ENCODE measurements around the gene CCDC142. TPM values are rescaled to one million over a fixed set of nuclear protein-coding genes. Genes with fewer than 3 reads are reported as not detected.

CCDC142 gene
- total RNA-seq, 1 experiment from 2014 or later: 24.2 TPM

- DNase-seq (ENCODE audit: low read depth, low spot score): no peak
- ChIA-PET CTCF (interaction anchor here (0.6 kb wide), 1 partner anchor 48 kb away, joined by 3 read pairs; no protein-coding TSS in a partner anchor), POLR2A (no interaction called here)
- Histone ChIP-seq H3K36me3 (ENCODE audit: control insufficient read depth, insufficient read depth, low read length) (no peaks in the 10 kb centered on the region), H3K27ac (ENCODE audit: low read length) (peak within 1 kb of the TSS; percentile 81), H3K4me3 (ENCODE audit: low read depth in 2 of 2, low read length in 2 of 2) (peak within 1 kb of the TSS; percentile 43 to 65), H3K27me3 (ENCODE audit: control insufficient read depth, insufficient read depth, low read length) (no peaks in the 10 kb centered on the region), H3K9me3 (ENCODE audit: control insufficient read depth, insufficient read depth, low read depth, low read length) (no peaks in the 10 kb centered on the region), H3K4me1 (ENCODE audit: control insufficient read depth, insufficient read depth, low read length) (peaks cover 39% of the 10 kb centered on the region)
- in situ Hi-C loops (cut with HindIII; ENCODE audit: low pct_unique_long_range_greater_than_20kb, low sequenced_read_pairs): no loop called here
- no TSS peak for BruUV-seq (replicated peaks)
- no peak for TF ChIP-seq SIN3A (IDR thresholded peaks at IDR 0.05; ENCODE audit: borderline replicate concordance, insufficient read depth, low read depth, low read length)
- intact Hi-C loops (cut with micrococcal nuclease; ENCODE audit: unreplicated experiment): no loop called here
- peak; percentile 44 for ATAC-seq
Measured at GRCh38 chr2:74499267-74499939, 16.6 kb upstream of the CCDC142 start, which contains the start of gene LBX2. TSS of gene LBX2 (minus strand) at chr2:74499603. CDS start at chr2:74499537, 66 bp downstream.

GRCh38 chr2:74498500-74499266 is 15.9 kb upstream of the CCDC142 start:
- POLR2A ChIA-PET: no interaction called here

More at GRCh38 chr2:74498500-74499266, 15.9 kb upstream of the CCDC142 start:
- in situ Hi-C loops (cut with HindIII; ENCODE audit: low pct_unique_long_range_greater_than_20kb, low sequenced_read_pairs) (no loop called here), intact Hi-C loops (cut with micrococcal nuclease; ENCODE audit: unreplicated experiment) (no loop called here)
- CTCF ChIA-PET: no interaction called here
- TF ChIP-seq POLR2AphosphoS5 (IDR thresholded peaks at IDR 0.05; ENCODE audit: low read depth, low read length) (no peak; the same call in none of the 2 replicates), REST (IDR thresholded peaks at IDR 0.05; ENCODE audit: insufficient read depth in 1 of 2, low read depth in 2 of 2, low read length in 1 of 2) (no peak), SIN3A (IDR thresholded peaks at IDR 0.05; ENCODE audit: borderline replicate concordance, insufficient read depth, low read depth, low read length) (no peak; the same call in 1 of the 2 replicates), CTCF (IDR thresholded peaks at IDR 0.05) (no peak), TCF7L2 (IDR thresholded peaks at IDR 0.05; ENCODE audit: low read depth, low read length) (no peak)
- Histone ChIP-seq H3K27ac (ENCODE audit: low read length) (peak overlapping the region; percentile 81), H3K4me1 (ENCODE audit: control insufficient read depth, insufficient read depth, low read length) (peaks cover 34% of the 10 kb centered on the region), H3K9me3 (ENCODE audit: control insufficient read depth, insufficient read depth, low read depth, low read length) (no peaks in the 10 kb centered on the region), H3K36me3 (ENCODE audit: control insufficient read depth, insufficient read depth, low read length) (no peaks in the 10 kb centered on the region), H3K4me3 (ENCODE audit: low read depth in 2 of 2, low read length in 2 of 2) (peak overlapping the region; percentile 43 to 65), H3K27me3 (ENCODE audit: control insufficient read depth, insufficient read depth, low read length) (no peaks in the 10 kb centered on the region)
- no TSS peak for BruUV-seq (replicated peaks)
- ATAC-seq (peak; percentile 17), DNase-seq (ENCODE audit: low read depth, low spot score) (no peak)
